Vagina (tissue), 2 donors: ENCODE measurements around the gene EIPR1.

Source experiments
- POLR2A ChIP-seq, 2 donors: fragments of 450-650 bp; IDR thresholded peaks; one replicate each; pipeline ENCODE4 v1.6.1; 2017; ENCODE audit warnings: antibody characterized with exemption in 2 of 2, mild to moderate bottlenecking in 2 of 2, moderate library complexity in 2 of 2
- POLR2AphosphoS5 ChIP-seq, 2 donors: sonication (generic); formaldehyde crosslinking; IDR thresholded peaks; one replicate each; pipeline ENCODE4 v1.9.0; 2017; ENCODE audit warnings: antibody characterized with exemption in 2 of 2, mild to moderate bottlenecking in 2 of 2, low read depth in 1 of 2; ENCODE audit not compliant: insufficient read depth in 1 of 2
- TF ChIP-seq, protein P1 (sequence below), 3 experiments: fragments of 450-650 bp in 2 of 3; fragments of 200-600 bp in 1 of 3; sonication (generic) in 1 of 3; IDR thresholded peaks; one replicate each; pipeline ENCODE4 v1.5.1; 2017 to 2019; ENCODE audit warnings: antibody characterized with exemption in 3 of 3, mild to moderate bottlenecking in 2 of 3, moderate library complexity in 2 of 3

DNA sequence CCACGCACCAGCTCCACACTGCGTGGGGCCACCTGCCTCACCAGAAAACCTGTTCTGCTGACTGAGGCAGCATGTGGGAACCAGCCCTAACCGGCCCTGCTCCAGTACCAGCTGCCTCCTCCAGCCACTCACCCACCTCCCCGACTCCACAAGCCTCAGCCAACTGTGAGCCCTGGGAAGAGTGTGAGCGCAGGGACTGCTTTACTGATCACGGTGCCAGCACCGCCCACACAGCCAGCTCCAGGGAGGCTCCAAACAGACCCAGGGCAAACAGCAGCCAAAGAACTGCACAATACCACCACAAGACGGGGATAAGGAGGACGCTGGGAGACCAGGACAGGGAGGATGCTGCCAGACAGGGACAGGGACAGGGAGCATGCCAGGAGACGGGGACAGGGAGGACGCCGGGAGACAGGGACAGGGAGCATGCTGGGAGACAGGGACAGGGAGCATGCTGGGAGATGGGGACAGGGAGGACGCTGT lies 28.4 kb downstream of the EIPR1 start:
- TF ChIP-seq, protein P1, sequence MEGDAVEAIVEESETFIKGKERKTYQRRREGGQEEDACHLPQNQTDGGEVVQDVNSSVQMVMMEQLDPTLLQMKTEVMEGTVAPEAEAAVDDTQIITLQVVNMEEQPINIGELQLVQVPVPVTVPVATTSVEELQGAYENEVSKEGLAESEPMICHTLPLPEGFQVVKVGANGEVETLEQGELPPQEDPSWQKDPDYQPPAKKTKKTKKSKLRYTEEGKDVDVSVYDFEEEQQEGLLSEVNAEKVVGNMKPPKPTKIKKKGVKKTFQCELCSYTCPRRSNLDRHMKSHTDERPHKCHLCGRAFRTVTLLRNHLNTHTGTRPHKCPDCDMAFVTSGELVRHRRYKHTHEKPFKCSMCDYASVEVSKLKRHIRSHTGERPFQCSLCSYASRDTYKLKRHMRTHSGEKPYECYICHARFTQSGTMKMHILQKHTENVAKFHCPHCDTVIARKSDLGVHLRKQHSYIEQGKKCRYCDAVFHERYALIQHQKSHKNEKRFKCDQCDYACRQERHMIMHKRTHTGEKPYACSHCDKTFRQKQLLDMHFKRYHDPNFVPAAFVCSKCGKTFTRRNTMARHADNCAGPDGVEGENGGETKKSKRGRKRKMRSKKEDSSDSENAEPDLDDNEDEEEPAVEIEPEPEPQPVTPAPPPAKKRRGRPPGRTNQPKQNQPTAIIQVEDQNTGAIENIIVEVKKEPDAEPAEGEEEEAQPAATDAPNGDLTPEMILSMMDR (IDR thresholded peaks at IDR 0.05), result no peak
- no peak for TF ChIP-seq POLR2AphosphoS5 (IDR thresholded peaks at IDR 0.05; ENCODE audit: insufficient read depth in 1 of 2, low read depth in 1 of 2)
- no peak for TF ChIP-seq POLR2A (IDR thresholded peaks at IDR 0.05)
